HG02610 (cell line): ENCODE measurements around the gene RAET1E.
"Not testable (repeated sequence)": the region's sequence is repeated elsewhere in the genome, so short reads cannot be mapped to it uniquely, and the experiment has no call there.

Experiments used
- ATAC-seq: cut with Tn5 transposase; IDR thresholded peaks from one replicate; pipeline ENCODE4 v1.9.1; 2021; ENCODE audit warnings: mild to moderate bottlenecking, moderate library complexity; ENCODE audit not compliant: unreplicated experiment

The RAET1E gene

GRCh38 chr6:149897855-149898744, at the start of gene RAET1E:
Gene RAET1E, minus strand, starts transcription at chr6:149898113. Its CDS starts 7,212 bp downstream, at chr6:149890901.
- no peak for ATAC-seq

DNA sequence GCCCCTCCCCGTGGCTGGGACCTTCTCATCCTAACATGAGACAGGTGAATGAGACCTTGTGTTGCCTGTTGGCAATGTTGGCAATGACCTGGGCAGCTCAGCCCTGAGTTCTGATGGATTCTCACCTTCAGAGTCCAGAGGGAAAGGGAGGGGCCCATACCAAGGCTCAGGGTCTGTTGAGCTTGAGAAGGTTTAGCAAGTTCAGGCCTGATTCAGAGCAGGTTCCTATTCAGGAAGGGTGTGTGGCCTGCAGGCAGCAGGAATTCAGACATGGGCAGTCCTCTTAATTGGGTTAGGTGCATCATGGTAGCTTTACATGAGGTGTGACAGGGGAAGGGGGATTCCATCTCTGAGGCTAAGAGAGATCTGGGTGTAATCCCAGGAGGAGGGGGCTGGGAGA, 49.6 kb upstream of the RAET1E start:
- not testable (repeated sequence) for ATAC-seq

DNA sequence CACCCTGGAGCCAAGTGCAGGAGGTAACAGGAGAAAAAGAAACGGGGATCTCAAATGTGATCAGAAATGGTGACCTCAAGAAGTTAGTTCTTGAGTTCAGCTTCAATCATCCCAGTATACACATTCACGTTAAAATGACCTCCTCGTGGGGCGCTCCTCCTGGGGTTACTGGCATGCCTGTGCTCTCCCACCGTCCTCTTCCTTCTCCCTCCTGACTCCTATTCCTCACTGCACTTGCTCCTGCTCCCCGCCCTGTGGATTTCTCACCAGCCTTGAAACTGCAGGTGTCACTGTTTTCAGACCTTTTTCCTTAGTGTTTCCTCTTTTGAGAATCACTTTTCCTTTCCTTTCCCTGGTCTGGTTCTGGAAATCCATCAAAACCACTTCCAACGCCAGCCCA, 48.7 kb upstream of the RAET1E start:
- not testable (repeated sequence) for ATAC-seq

DNA sequence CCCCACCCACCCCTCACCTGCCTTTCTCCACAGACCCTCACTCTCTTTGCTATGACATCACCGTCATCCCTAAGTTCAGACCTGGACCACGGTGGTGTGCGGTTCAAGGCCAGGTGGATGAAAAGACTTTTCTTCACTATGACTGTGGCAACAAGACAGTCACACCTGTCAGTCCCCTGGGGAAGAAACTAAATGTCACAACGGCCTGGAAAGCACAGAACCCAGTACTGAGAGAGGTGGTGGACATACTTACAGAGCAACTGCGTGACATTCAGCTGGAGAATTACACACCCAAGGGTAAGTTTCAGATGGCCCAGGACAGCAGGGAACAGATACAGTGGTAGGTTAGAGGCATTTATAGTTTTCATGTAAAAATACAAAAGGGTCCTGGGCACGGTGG, 47.4 kb upstream of the RAET1E start:
- ATAC-seq = not testable (repeated sequence)

- ATAC-seq = not testable (repeated sequence)
Measured at GRCh38 chr6:149943321-149943720, 45.4 kb upstream of the RAET1E start.

DNA sequence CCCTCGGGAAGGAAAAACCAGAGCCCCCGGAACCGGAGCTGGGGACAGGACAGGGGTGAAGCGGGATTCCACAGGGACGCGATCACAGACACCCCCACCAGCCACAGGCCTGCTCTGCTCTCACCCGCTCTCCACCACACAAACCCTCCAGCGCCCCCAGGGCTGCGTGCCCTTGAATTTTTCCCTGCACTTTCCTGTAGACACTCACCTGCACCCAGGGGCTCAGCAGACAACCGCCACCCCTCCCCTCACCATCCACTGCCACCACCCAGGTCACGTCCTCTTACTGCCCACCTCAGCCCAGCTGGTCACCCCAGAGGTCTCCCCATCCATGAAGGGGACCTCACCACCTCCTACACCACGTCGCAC, 44.5 kb upstream of the RAET1E start:
- ATAC-seq = no peak

GRCh38 chr6:149941583-149942460, 43.9 kb upstream of the RAET1E start, which contains the start of gene ULBP2:
Gene ULBP2, plus strand, starts transcription at chr6:149942014. Its CDS starts 59 bp downstream, at chr6:149942073.
- ATAC-seq = peak; percentile 40

GRCh38 chr6:149940672-149940982, 42.7 kb upstream of the RAET1E start:
- ATAC-seq = no peak

DNA sequence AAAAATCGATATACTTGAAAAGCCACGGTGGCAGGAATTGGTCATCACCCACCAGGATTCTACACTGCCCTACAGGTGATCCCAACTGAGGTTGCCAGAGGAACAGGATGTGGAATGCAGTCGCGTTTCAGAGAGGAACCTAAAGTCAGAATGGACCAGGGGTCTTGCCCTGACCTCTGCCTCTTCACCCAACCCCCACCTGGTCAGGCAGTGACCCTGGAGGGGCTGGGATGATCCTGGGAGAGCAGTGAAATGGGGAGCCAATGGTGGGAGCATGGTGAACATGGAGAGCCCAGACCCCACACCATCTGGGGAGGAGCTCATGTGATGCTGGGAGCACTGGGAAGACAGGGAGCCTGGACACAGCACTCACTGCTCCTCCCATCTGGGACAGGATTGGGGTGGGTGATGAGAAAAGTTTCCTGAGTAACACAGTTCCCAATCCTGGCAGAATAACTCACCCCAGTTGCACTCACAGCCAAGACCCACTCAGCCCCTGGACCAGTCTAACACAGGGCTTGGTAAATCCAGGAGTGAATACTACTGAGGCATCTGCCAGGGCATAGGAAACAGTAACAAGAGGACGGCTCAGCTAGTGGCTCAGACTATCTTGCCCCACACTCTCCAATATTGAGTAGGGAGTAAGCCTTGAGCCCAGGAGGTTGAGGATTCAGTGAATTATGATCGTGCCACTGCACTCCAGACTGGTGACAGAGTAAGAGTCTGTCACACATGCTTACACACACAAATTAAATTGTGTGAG, 42.2 kb upstream of the RAET1E start:
- no peak for ATAC-seq

GRCh38 chr6:149939356-149939648, 41.4 kb upstream of the RAET1E start:
- ATAC-seq = no peak

GRCh38 chr6:149938571-149939355, 40.9 kb upstream of the RAET1E start:
- ATAC-seq = peak; percentile 77

DNA sequence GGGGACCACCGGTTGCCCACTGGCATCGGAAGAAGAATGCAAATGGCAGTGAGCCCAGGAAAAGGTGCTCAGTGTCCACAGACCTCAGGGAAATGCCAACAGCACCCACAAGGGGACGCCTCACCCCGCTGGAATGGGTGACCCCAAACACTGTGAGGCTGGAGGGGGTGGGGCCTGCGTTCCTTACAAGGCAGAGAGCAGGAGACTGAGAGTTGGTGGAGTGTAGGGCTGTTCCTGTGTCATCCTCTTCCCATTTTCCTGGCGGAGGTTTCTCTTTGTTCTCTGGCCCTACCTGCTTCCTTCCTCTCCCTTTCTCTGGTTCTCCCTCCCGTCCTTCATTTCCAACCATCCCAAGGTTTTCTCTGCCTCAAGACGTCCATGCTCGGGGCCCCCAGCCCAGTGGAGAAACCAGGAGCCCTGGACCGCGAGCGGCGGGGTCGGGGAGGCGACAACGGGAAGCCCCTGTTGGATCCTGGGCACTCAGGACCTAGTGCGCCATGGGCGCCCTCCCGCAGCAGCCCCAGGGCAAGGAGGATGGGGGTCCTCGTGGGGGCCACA, 40.2 kb upstream of the RAET1E start:
- not testable (repeated sequence) for ATAC-seq

GRCh38 chr6:149936743-149937142, 38.8 kb upstream of the RAET1E start:
- ATAC-seq = no peak

DNA sequence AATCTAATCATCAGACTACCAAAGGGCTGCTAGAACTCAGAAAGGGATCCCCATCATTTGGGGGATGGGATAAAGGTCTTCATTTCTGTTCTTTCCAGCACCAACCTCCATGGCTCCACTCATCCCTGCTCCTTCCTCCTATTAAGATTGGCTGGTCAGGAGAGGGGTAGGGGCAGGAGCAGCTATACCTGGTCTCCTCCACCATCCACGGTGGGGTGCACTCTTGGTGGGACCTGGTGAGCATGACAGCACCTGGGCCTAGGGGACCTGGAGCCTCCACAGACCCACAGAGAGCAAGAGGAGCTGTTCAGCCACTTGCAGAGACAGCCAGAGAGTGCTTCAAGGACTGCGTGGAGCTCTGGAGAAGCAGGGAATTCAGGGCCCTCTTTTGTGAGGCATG, 37.8 kb upstream of the RAET1E start:
- no peak for ATAC-seq

DNA sequence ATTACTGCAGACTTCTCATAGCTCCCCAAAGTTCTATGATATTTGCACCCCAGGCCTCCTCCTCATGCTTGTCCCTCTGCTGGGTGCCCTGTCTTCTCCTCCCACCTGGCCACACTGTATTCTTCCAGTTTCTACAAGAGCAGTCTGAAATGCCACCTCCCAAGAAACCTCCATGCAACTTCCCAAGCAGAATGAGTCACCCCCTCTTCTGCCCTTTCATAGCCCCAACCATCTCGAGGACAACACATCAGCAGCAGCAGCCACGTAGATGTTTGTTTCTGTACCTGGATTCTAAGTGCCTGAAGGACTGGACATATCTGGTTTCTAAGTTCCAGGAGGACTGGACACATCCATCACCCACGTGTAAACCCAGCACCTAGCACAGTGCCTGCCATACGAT, 37.3 kb upstream of the RAET1E start:
- no peak for ATAC-seq

- no peak for ATAC-seq
Measured at GRCh38 chr6:149934249-149935156, 36.6 kb upstream of the RAET1E start.

DNA sequence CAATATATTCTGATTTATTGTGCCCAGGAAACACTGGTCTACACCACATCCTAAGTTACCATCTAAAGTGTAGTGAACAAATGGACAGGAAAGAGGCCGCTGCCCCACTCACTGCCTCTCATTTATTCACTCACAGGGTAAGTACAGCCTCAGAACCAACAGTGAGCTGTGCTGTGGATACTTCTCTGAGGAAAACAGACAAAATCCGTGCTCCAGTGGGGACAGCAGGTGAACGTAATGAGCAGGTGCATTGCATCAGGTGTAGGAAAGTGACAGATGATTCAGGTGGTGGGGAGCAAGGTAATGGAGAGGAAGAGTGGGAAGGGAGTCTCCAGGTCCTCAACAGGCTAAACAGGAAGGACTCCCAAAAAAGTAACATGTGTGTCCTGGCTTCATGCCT, 35.5 kb upstream of the RAET1E start:
- ATAC-seq = no peak

DNA sequence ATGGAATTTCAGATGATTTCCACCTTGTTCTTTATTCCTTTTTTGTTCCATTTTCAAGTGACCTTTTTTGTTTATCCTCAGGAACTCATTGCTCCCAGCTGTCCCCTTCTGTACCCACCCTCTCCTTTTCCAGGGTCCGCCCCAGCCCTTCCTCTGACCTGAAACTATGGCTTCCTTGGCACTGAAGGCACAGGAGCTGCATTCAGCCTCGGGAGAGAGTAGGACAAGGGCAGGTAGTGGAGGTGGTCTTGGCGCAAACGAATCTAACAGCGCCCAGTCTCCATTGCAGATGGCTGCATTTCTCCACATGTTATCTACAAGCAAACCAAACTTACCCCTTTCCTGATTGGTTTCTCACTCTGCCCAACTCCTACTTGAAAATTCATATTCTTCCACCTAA, 35.1 kb upstream of the RAET1E start:
- ATAC-seq = no peak

GRCh38 chr6:149931501-149931900, 33.6 kb upstream of the RAET1E start:
- no peak for ATAC-seq
